Adrenal gland (tissue), 5 donors: ENCODE measurements around the gene STAT4.

Experiments used
- POLR2A ChIP-seq, 2 donors: fragments of 450-650 bp; IDR thresholded peaks; one replicate each; pipeline ENCODE4 v1.6.1; 2017; ENCODE audit warnings: antibody characterized with exemption in 2 of 2, mild to moderate bottlenecking in 2 of 2, moderate library complexity in 1 of 2
- TF ChIP-seq, protein P1 (sequence below), 6 experiments: fragments of 450-650 bp in 4 of 6; fragments of 200-600 bp in 2 of 6; sonication (generic) in 1 of 6; IDR thresholded peaks; 1 replicate in 5 of 6; 2 replicates in 1 of 6; pipeline versions ENCODE4 v1.5.1 to v1.8.0; 2016 to 2021; ENCODE audit warnings: antibody characterized with exemption in 6 of 6, mild to moderate bottlenecking in 2 of 6, moderate library complexity in 1 of 6
- donor health status: DM: no; HTN: no; CAD: no.

DNA sequence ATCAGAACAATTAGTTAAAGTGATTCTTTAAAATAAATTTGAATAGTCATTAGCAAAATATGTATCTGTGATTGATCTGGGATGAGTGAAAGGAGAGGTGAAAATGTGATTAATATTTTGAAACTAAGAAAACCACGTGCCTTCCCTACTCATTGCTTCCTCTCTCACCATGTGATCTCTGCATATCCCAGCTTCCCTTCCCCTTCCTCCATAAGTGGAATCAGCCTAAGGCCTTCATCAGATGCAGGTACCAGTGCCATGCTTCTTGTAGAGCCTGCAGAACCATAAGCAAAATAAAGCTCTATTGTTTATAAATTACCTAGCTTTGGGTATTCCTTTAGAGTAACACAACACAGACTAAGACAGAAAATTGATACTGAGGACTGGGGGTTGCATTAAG is 125.7 kb downstream of the STAT4 start:
- TF ChIP-seq, protein P1, sequence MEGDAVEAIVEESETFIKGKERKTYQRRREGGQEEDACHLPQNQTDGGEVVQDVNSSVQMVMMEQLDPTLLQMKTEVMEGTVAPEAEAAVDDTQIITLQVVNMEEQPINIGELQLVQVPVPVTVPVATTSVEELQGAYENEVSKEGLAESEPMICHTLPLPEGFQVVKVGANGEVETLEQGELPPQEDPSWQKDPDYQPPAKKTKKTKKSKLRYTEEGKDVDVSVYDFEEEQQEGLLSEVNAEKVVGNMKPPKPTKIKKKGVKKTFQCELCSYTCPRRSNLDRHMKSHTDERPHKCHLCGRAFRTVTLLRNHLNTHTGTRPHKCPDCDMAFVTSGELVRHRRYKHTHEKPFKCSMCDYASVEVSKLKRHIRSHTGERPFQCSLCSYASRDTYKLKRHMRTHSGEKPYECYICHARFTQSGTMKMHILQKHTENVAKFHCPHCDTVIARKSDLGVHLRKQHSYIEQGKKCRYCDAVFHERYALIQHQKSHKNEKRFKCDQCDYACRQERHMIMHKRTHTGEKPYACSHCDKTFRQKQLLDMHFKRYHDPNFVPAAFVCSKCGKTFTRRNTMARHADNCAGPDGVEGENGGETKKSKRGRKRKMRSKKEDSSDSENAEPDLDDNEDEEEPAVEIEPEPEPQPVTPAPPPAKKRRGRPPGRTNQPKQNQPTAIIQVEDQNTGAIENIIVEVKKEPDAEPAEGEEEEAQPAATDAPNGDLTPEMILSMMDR (IDR thresholded peaks at IDR 0.05), result no peak
- TF ChIP-seq POLR2A (IDR thresholded peaks at IDR 0.05), result no peak
